Retinal pigment epithelial cell (primary cell): ENCODE measurements around the gene TM4SF18.

Source experiments
- DNase-seq: peaks from one replicate; pipeline ENCODE4 v3.0.0-alpha.2; 2010; ENCODE audit warnings: low read depth
- H3K4me3 ChIP-seq: 2 replicates; pipeline ENCODE4 v1.5.1; 2011; ENCODE audit warnings: mild to moderate bottlenecking, low read length, control low read depth, moderate library complexity
- TF ChIP-seq, protein P1 (sequence below): conservative IDR thresholded peaks from 2 replicates; pipeline ENCODE4 v1.5.1; 2011; ENCODE audit warnings: low read depth, low read length, control low read depth, inconsistent platforms

The TM4SF18 gene

GRCh38 chr3:149314807-149315578 is 18.4 kb downstream of the TM4SF18 start:
- H3K4me3 ChIP-seq = no peak overlapping the region
- TF ChIP-seq, protein P1, sequence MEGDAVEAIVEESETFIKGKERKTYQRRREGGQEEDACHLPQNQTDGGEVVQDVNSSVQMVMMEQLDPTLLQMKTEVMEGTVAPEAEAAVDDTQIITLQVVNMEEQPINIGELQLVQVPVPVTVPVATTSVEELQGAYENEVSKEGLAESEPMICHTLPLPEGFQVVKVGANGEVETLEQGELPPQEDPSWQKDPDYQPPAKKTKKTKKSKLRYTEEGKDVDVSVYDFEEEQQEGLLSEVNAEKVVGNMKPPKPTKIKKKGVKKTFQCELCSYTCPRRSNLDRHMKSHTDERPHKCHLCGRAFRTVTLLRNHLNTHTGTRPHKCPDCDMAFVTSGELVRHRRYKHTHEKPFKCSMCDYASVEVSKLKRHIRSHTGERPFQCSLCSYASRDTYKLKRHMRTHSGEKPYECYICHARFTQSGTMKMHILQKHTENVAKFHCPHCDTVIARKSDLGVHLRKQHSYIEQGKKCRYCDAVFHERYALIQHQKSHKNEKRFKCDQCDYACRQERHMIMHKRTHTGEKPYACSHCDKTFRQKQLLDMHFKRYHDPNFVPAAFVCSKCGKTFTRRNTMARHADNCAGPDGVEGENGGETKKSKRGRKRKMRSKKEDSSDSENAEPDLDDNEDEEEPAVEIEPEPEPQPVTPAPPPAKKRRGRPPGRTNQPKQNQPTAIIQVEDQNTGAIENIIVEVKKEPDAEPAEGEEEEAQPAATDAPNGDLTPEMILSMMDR = no peak
- peak; percentile 76 for DNase-seq

DNA sequence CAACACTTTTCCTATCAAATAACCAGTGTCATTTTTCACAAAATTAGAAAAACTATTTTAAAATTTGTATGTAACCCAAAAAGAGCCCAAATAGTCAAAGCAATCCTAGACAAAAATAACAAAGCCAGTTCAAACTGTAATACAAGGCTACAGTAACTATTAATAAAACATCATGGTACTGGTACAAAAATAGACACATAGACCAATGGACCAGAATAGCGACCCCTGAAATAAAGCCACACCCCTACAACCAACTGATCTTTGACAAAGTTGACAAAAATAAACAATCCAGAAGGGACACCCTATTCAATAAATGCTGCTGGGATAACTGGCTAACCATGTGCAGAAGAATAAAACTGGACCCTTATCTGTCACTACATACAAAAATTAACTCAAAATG is 19.9 kb downstream of the TM4SF18 start:
- no peak overlapping the region for H3K4me3 ChIP-seq

DNA sequence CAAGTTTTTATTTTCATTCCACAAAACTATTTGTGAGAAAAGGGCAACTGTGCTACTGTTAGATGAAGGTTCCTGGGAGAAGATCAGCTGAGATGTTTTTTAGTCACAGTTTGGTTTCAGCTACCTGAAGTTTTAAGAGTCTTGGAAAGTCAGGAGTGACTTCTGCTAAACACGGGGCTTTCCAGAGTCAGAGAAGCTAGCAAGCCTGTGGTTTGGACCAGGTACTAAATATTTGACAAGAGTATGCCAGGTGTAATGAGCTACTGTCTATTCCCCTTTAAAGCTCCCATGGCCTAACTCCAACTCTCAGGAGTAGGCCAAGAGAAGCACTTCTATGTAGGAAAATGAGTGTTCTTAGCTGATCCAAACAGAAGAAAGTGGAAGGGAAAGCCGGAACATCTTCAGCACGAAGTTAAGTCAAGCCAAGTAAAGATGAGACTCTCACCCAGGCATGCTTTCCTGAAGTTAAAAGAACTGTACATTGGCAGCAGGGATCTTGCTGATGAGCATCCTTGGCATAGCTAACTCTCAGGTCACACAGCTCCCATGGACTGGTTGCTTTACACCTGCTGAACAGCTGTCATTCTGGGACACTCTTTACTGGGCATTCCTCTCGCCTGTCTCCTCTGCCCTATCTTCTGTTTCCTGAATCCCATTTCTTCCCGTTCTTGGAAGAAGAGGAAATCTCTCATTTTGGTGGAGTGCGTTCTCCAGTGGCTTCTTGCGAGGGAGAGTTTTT is 22.5 kb downstream of the TM4SF18 start:
- TF ChIP-seq, protein P1 = no peak
- no peak for DNase-seq
- H3K4me3 ChIP-seq = no peak overlapping the region

More for the DNA sequence above, 19.9 kb downstream of the TM4SF18 start:
- TF ChIP-seq, protein P1 = no peak
- DNase-seq = no peak

DNA sequence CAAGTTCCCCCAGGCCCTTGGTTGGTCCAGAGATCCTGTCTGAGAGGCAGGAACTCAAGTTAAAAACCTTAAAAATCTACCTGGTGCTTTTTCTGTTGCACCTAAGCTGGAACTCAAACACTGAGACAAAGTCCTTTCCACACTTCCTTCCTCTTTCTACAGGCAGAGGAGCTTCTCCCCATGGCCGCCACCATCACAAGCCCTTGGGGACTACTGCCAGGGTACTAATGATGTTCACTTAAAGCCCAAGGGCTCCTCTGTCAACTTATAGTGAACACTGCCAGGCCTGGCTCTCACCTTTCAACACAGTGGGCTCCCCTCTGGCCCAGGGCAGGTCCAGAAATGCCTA is 26.0 kb downstream of the TM4SF18 start:
- DNase-seq = no peak
- H3K4me3 ChIP-seq = no peak overlapping the region
- TF ChIP-seq, protein P1 = no peak

DNA sequence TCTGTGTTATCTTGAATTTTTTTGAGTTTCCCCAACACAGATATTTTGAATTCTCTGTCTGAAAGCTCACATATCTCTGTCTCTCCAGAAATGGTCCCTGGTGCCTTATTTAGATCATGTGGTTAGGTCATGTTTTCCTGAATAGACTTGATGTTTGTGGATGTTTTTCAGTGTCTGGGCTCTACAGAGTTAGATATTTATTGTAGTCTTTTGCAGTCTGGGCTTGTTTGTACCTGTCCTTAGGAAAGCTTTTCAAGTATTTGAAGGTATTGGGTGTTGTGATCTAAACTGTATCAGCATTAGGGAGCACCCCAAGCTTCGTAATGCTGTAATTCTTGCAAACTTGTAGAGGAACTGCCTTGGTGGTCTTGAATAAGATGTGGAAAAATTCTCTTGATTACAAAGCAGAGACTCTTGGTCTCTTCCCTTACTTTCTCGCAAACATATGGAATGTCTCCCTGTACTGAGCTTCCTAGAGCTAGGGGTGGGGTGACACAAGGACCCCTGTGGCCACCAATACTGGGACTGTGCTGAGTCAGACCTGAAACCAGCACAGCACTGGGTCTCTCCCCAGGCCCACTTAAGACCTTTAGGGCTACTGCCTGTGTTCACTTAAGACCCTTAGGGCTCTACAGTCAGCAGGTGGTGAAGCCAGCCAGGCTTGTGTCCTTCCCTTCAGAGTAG is 26.5 kb downstream of the TM4SF18 start:
- no peak for DNase-seq
- no peak overlapping the region for H3K4me3 ChIP-seq
- TF ChIP-seq, protein P1 = no peak

GRCh38 chr3:149305376-149305775 is 28.1 kb downstream of the TM4SF18 start:
- DNase-seq = no peak
- no peak overlapping the region for H3K4me3 ChIP-seq
- TF ChIP-seq, protein P1 = no peak
